ENCODE measurements around the gene COPS2. TPM values are rescaled to one million over a fixed set of nuclear protein-coding genes. Genes with fewer than 3 reads are reported as not detected.

COPS2 gene
- total RNA-seq, 2 donors from 2014 or later: 17.5 to 33.7 TPM

- ATAC-seq: no peak
- TF ChIP-seq CTCF (IDR thresholded peaks at IDR 0.05) (no peak), POLR2A (IDR thresholded peaks at IDR 0.05) (no peak)
- intact Hi-C loops (cut with DNase I): no loop called here
Observed at GRCh38 chr15:49110158-49110944, 45.0 kb downstream of the COPS2 start.

GRCh38 chr15:49103002-49103401 lies 52.4 kb downstream of the COPS2 start:
- ATAC-seq (no peak), DNase-seq (no peak)
- Histone ChIP-seq H3K27me3 (no peaks in the 10 kb centered on the region), H3K4me3 (no peak overlapping the region), H3K9me3 (no peaks in the 10 kb centered on the region), H3K4me1 (no peaks in the 10 kb centered on the region), H3K27ac (no peak overlapping the region), H3K36me3 (replicated peaks in 1 of 2; ENCODE audit: insufficient read depth in 1 of 2, low read depth in 2 of 2) (no peaks in the 10 kb centered on the region)
- intact Hi-C loops (cut with DNase I): no loop called here
- WGBS, 2 donors: 89 to 95% methylated on average over 2 of the region's 2 CpGs
- TF ChIP-seq CTCF (IDR thresholded peaks at IDR 0.05) (no peak), POLR2A (IDR thresholded peaks at IDR 0.05) (no peak)

More at GRCh38 chr15:49110158-49110944, 45.0 kb downstream of the COPS2 start:
- H3K27ac ChIP-seq: no peak overlapping the region
- H3K4me3 ChIP-seq: no peak overlapping the region
- H3K36me3 ChIP-seq (replicated peaks in 1 of 2; ENCODE audit: insufficient read depth in 1 of 2, low read depth in 2 of 2): peaks cover 0 to 2% of the 10 kb centered on the region in 2 donors
- H3K9me3 ChIP-seq: no peaks in the 10 kb centered on the region
- WGBS, 2 donors: 82 to 92% methylated on average over 2 of the region's 2 CpGs
- no peaks in the 10 kb centered on the region for H3K27me3 ChIP-seq
- no peak for DNase-seq
- no peaks in the 10 kb centered on the region for H3K4me1 ChIP-seq

- Histone ChIP-seq H3K4me3 (no peak overlapping the region), H3K27me3 (no peaks in the 10 kb centered on the region), H3K27ac (no peak overlapping the region), H3K9me3 (no peaks in the 10 kb centered on the region), H3K4me1 (peaks cover 4% of the 10 kb centered on the region), H3K36me3 (replicated peaks in 1 of 2; ENCODE audit: insufficient read depth in 1 of 2, low read depth in 2 of 2) (no peaks in the 10 kb centered on the region)
- DNase-seq (no peak), ATAC-seq (no peak)
- intact Hi-C loops (cut with DNase I): no loop called here
- 89 to 95% methylated on average over 2 of the region's 2 CpGs for WGBS, 2 donors
- TF ChIP-seq CTCF (IDR thresholded peaks at IDR 0.05): no peak
- no peak for TF ChIP-seq POLR2A (IDR thresholded peaks at IDR 0.05)
Observed at GRCh38 chr15:49101536-49101935, 53.9 kb downstream of the COPS2 start.

DNA sequence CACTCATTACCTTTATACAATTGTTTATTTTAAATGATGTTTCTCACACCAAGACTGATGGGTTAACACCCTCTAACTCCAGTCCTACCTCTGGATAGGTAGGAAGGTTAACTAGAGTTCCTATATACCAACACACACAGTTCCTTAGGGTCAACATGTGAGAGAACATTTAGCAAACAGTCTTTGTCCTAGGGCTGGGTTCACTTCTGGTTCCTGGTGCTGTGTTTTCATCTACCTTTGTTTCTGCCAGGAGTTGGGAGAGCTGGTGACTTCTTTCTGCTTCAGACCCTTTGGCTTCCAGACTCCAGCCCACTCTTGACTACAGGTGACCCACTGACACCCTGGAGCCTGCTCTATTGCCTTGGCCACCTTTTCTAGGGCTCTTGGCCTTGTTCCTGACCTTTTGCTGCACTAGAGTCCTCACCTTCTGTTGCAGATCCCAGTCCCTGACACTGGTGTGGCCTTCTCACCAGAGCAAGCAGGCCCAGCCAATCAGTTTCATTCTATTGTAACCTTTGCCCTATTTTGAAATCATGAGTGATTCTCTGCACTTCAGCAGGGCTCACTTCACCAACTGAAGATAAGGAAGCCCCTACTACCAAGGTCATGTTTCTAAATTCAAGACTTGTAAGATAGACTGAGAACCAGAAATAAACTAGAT lies 59.2 kb downstream of the COPS2 start:
- Histone ChIP-seq H3K9me3 (no peaks in the 10 kb centered on the region), H3K4me3 (no peak overlapping the region), H3K27me3 (no peaks in the 10 kb centered on the region), H3K27ac (no peak overlapping the region), H3K36me3 (replicated peaks in 1 of 2; ENCODE audit: insufficient read depth in 1 of 2, low read depth in 2 of 2) (no peaks in the 10 kb centered on the region), H3K4me1 (peaks cover 9% of the 10 kb centered on the region)
- intact Hi-C loops (cut with DNase I): loop anchor here (10.0 kb wide), 1 partner anchor 61 kb away; no protein-coding TSS in a partner anchor
- DNase-seq (peak in 1 of 4 donors; percentile 9), ATAC-seq (no peak)
- TF ChIP-seq POLR2A (IDR thresholded peaks at IDR 0.05) (no peak), CTCF (IDR thresholded peaks at IDR 0.05) (no peak)
